Choroid plexus epithelial cell (primary cell): ENCODE data around the gene SLPI.

Experiments
- DNase-seq: peaks from one replicate; pipeline ENCODE4 v3.0.0-alpha.2; 2010; ENCODE audit warnings: low read depth
- H3K4me3 ChIP-seq: 2 replicates; pipeline ENCODE4 v1.5.1; 2011; ENCODE audit warnings: low read depth, mild to moderate bottlenecking, control low read depth, low read length, moderate library complexity
- TF ChIP-seq, protein P1 (sequence below): conservative IDR thresholded peaks from 2 replicates; pipeline ENCODE4 v1.5.1; 2011; ENCODE audit warnings: low read depth, mild to moderate bottlenecking, control low read depth, inconsistent platforms, low read length, moderate library complexity

Gene SLPI

DNA sequence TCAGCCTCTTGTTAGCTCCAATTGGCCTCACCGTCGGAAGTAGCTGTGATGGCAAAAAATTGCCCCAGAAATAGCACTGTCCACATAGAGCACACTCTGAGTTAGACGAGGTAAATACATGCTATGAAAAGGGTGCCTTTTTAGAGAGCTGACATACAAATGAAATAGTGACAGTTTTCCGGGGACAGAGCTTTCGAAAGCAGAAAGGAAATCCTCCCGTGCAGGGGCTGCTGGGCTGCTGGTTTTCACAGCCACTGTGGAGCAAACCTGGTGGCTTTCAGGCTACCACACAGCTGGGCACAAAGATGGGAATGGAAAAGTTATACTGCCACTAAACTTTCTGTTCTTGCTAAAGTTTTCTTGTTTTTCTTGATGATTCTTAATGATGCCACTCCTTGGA lies 8.3 kb downstream of the SLPI start:
- TF ChIP-seq, protein P1, sequence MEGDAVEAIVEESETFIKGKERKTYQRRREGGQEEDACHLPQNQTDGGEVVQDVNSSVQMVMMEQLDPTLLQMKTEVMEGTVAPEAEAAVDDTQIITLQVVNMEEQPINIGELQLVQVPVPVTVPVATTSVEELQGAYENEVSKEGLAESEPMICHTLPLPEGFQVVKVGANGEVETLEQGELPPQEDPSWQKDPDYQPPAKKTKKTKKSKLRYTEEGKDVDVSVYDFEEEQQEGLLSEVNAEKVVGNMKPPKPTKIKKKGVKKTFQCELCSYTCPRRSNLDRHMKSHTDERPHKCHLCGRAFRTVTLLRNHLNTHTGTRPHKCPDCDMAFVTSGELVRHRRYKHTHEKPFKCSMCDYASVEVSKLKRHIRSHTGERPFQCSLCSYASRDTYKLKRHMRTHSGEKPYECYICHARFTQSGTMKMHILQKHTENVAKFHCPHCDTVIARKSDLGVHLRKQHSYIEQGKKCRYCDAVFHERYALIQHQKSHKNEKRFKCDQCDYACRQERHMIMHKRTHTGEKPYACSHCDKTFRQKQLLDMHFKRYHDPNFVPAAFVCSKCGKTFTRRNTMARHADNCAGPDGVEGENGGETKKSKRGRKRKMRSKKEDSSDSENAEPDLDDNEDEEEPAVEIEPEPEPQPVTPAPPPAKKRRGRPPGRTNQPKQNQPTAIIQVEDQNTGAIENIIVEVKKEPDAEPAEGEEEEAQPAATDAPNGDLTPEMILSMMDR: no peak
- no peak overlapping the region for H3K4me3 ChIP-seq
- DNase-seq: no peak

DNA sequence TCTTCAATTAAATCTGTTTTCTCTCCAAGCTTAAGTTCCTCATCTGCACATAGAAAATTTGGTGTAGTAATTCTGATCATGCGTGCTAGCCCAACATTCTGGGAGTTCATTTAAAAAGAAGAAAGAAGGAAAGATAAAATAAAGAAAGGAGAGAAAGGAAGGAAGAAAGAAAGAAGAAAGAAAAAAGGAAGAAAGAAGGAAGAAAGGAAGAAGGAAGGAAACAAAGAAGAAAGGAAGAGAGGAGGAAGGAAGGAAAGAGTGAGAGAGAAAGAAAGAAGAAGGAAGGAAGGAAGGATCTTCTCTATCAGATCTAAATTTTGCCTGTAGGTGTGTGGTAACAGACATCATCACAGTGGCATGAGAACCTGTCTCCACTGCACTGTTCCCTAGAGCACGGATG lies 16.2 kb downstream of the SLPI start:
- TF ChIP-seq, protein P1: no peak
- H3K4me3 ChIP-seq: no peak overlapping the region
- DNase-seq: no peak

DNA sequence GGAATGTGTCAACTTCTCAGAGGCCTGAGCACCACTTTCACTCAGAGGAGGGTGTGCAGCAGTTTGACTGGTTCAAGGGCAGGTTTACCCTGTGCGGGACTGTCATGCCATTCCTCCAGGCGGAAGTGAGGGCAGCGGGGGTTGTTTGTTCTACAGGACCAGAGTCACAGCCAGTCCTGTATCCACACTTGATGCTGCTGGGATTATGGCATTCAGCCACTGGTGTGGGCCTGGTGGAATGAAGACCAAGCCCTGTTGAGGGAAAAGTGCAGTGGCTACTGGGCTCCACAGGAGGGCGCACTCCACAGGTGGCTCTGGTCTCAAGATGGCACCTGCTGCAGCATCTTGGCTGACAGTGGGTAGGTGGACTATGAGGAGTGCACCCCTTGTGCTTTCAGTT lies 18.4 kb downstream of the SLPI start:
- TF ChIP-seq, protein P1: peak; percentile 52
- no peak overlapping the region for H3K4me3 ChIP-seq
- no peak for DNase-seq

DNA sequence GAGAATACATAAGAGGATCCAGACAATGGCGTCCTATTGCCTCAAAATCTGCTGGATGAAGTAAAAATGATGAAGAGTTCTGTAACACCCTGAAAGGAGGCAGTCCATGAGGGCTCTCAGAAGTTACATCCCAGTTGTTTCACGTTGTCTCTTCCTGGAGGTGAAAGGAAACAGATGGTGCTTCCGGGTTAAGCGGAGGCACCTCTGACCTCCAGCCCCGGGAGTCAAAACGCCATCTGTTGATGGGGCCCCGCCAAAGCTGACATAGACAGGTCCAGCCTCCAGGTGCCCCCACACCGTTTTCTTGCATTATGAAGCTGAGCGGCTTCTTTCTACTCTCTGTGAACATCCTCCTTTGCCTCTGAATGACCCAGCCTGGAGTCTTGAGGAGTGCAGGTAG lies 23.7 kb downstream of the SLPI start:
- no peak overlapping the region for H3K4me3 ChIP-seq
- TF ChIP-seq, protein P1: no peak
- no peak for DNase-seq

DNA sequence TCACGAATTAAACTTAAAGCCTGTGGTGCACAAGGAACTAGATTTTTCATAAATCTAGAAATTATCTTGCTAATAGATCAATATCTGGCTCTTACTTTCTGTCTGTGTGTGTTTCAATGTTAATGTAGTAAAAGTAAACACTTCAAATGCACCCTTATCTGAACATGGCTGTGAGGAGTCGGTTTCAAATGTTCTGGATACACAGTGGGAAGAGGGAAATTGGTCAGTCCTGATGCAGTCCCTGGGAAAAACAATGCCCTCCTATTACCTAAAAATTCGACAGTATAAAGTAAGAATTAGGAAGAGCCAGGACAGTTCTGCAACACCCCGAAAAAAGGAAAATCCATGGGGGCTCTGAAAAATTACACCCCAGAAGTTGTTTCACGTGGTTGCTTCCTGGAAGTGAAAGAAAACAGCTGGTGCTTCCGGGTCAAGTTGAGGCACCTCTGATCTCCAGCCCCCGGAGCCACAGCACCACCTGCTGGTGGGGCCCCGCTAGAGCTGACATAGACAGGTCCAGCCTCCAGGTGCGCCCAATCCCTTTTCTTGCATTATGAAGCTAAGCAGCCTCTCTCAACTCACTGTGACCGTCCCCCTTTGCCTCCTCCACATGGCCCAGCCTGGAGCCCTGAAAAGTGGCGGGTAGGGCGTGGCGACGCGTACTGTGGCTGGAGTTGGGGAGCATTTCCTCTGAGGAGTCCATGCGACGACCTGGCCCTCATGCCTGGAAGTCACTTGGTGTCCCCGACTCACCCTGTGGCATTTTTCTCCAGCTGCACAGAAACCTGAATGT lies 24.9 kb downstream of the SLPI start:
- peak; percentile 7 for DNase-seq
- H3K4me3 ChIP-seq: no peak overlapping the region
- TF ChIP-seq, protein P1: peak; percentile 55

DNA sequence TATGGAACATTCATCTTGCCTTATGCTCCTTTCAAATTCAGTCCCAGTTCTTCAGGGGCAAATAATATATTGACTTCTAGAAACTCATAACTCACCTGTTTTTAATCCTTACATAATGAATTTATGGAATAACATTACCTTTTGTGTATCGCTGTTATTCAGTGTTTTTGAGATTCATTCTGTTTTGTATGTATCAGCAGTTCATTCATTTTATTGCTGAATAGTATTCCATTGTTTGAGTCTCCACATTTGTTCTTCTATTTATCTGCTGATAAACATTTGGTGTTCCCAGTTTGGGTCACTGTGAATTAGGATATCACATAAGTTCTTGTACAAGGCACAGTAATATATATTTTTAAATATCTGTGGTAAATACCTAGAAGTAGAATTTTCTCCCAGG lies 28.1 kb downstream of the SLPI start:
- TF ChIP-seq, protein P1: no peak
- no peak overlapping the region for H3K4me3 ChIP-seq
- no peak for DNase-seq

DNA sequence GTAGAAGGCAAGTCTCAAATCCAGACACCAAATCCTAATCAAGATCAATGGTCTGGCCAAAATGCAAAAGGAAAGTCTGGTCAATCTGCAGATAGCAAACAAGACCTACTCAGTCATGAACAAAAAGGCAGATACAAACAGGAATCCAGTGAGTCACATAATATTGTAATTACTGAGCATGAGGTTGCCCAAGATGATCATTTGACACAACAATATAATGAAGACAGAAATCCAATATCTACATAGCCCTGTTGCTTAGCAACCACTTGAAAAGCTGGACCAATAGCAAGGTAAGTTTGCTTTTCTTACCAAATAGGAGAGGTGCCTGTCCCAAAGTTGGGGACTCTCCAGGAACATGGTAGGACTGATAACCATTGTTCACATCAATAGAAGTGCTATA lies 31.2 kb downstream of the SLPI start:
- TF ChIP-seq, protein P1: no peak
- DNase-seq: no peak

More for the DNA sequence above, 31.2 kb downstream of the SLPI start:
- H3K4me3 ChIP-seq: no peak overlapping the region
